GM18858 (cell line): ENCODE measurements around the gene RAF1.
"Not testable (repeated sequence)": the region's sequence is repeated elsewhere in the genome, so short reads cannot be mapped to it uniquely, and the experiment has no call there.

Experiments used
- ATAC-seq: cut with Tn5 transposase; IDR thresholded peaks from one replicate; pipeline ENCODE4 v1.9.1; 2021; ENCODE audit not compliant: unreplicated experiment

RAF1 gene

GRCh38 chr3:12663936-12664908 lies at the start of gene RAF1:
TSS of gene RAF1 (minus strand) at chr3:12664117. CDS start at chr3:12618721, 45,396 bp downstream.
- ATAC-seq: peak; percentile 92

- no peak for ATAC-seq
Observed at GRCh38 chr3:12710062-12710461, 46.1 kb upstream of the RAF1 start.

GRCh38 chr3:12709334-12709733 lies 45.4 kb upstream of the RAF1 start:
- ATAC-seq: no peak

- ATAC-seq: no peak
Observed at GRCh38 chr3:12708584-12709192, 44.8 kb upstream of the RAF1 start.

- ATAC-seq: no peak
Observed at GRCh38 chr3:12707449-12707848, 43.5 kb upstream of the RAF1 start.

GRCh38 chr3:12706504-12707253 lies 42.8 kb upstream of the RAF1 start:
- peak; percentile 81 for ATAC-seq

GRCh38 chr3:12705981-12706380 lies 42.1 kb upstream of the RAF1 start:
- no peak for ATAC-seq

GRCh38 chr3:12705374-12705926 lies 41.5 kb upstream of the RAF1 start:
- ATAC-seq: no peak

- no peak for ATAC-seq
Observed at GRCh38 chr3:12702501-12702900, 38.6 kb upstream of the RAF1 start.

- not testable (repeated sequence) for ATAC-seq
Observed at GRCh38 chr3:12701601-12702000, 37.7 kb upstream of the RAF1 start.

GRCh38 chr3:12700800-12701199 lies 36.9 kb upstream of the RAF1 start:
- ATAC-seq: no peak

- ATAC-seq: no peak
Observed at GRCh38 chr3:12695916-12696315, 32.0 kb upstream of the RAF1 start.

GRCh38 chr3:12695112-12695511 lies 31.2 kb upstream of the RAF1 start:
- no peak for ATAC-seq

- no peak for ATAC-seq
Observed at GRCh38 chr3:12692444-12692843, 28.5 kb upstream of the RAF1 start.

GRCh38 chr3:12689997-12690711 lies 26.2 kb upstream of the RAF1 start:
- ATAC-seq: no peak

- no peak for ATAC-seq
Observed at GRCh38 chr3:12687948-12688347, 24.0 kb upstream of the RAF1 start.

- ATAC-seq: no peak
Observed at GRCh38 chr3:12686096-12686495, 22.2 kb upstream of the RAF1 start.

GRCh38 chr3:12681943-12682390 lies 18.1 kb upstream of the RAF1 start:
- no peak for ATAC-seq

GRCh38 chr3:12681089-12681942 lies 17.4 kb upstream of the RAF1 start:
- ATAC-seq: no peak

GRCh38 chr3:12679468-12679867 lies 15.6 kb upstream of the RAF1 start:
- no peak for ATAC-seq
